ENCODE measurements around the gene IL17RD. TPM values are rescaled to one million over a fixed set of nuclear protein-coding genes. Genes with fewer than 3 reads are reported as not detected.

Gene IL17RD
- total and polyA plus RNA-seq, 2 of the 13 experiments (the other 11 are each of a cell fraction or from before 2014, with no cell fraction given) = 0.28 to 0.31 TPM

DNA sequence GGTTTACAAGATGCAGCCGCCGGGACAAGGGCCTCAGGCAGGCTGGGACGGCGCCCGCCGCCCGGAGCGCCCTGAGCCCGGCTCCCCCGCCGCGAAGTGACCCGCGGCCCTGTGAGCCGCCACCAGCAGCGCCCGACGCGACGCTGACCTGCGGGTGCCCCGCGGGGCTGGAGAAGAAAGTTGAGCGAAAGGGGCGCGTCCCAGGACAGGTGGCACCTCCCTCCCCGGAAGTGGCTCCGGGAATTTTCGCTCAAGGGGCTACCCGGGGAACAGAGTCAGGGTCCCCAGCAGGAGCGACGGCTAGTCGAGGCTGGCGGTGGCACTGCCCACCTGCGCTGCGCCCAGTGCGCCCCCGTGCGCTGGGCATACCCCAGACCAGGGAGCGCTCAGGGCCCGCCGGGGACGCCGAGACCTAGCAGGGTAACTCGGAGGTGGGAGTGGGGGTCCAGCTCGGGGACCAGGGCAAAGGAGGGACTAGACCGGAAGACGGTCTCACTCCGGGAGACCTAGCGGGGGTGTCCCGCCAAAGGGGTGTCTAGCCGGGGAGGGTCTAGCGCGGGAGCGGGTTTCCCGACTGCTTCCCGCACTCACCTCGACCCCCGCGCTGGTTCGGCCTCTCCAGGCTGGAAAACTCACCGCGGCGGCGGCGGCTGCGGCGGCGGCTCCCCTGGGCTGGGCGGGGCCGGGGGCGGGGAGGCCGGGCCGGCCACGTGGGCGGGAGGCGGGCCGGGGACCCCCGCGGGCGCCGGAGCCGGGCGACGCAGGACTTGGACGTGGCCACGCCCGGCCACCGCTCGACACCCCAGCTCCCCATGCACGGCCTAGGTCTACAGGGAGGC, 86.3 kb downstream of the IL17RD start (continued):
- TF ChIP-seq, protein P1, sequence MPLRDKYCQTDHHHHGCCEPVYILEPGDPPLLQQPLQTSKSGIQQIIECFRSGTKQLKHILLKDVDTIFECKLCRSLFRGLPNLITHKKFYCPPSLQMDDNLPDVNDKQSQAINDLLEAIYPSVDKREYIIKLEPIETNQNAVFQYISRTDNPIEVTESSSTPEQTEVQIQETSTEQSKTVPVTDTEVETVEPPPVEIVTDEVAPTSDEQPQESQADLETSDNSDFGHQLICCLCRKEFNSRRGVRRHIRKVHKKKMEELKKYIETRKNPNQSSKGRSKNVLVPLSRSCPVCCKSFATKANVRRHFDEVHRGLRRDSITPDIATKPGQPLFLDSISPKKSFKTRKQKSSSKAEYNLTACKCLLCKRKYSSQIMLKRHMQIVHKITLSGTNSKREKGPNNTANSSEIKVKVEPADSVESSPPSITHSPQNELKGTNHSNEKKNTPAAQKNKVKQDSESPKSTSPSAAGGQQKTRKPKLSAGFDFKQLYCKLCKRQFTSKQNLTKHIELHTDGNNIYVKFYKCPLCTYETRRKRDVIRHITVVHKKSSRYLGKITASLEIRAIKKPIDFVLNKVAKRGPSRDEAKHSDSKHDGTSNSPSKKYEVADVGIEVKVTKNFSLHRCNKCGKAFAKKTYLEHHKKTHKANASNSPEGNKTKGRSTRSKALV (CRISPR knock-in tag; IDR thresholded peaks at IDR 0.05) = peak; percentile 74; the same call in 1 of the 2 replicates
- peak; percentile 17 for TF ChIP-seq IKZF4 (CRISPR knock-in tag; IDR thresholded peaks at IDR 0.05; ENCODE audit: borderline replicate concordance, low read depth, not compliant biosample characterization)
- no peak; the same call in 1 of the 2 replicates for TF ChIP-seq ZNF446 (CRISPR knock-in tag; IDR thresholded peaks at IDR 0.05)
- no peak; the same call in 1 of the 2 replicates for TF ChIP-seq MYC (CRISPR knock-in tag; IDR thresholded peaks at IDR 0.05; ENCODE audit: borderline replicate concordance)
- peak; percentile 43 for TF ChIP-seq ATF7-NPFF (CRISPR knock-in tag; IDR thresholded peaks at IDR 0.05; ENCODE audit: low read depth)
- TF ChIP-seq, protein P2, sequence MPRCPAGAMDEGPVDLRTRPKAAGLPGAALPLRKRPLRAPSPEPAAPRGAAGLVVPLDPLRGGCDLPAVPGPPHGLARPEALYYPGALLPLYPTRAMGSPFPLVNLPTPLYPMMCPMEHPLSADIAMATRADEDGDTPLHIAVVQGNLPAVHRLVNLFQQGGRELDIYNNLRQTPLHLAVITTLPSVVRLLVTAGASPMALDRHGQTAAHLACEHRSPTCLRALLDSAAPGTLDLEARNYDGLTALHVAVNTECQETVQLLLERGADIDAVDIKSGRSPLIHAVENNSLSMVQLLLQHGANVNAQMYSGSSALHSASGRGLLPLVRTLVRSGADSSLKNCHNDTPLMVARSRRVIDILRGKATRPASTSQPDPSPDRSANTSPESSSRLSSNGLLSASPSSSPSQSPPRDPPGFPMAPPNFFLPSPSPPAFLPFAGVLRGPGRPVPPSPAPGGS (CRISPR knock-in tag; IDR thresholded peaks at IDR 0.05) = peak; percentile 38; the same call in 1 of the 2 replicates
- peak in 1 of 2 experiments; percentile 44; a peak in 1 of 4 replicates for TF ChIP-seq POLR2A (IDR thresholded peaks at IDR 0.05; ENCODE audit: insufficient read depth in 1 of 2, low read depth in 2 of 2, low read length in 2 of 2)
- TF ChIP-seq ZNF672 (CRISPR knock-in tag; IDR thresholded peaks at IDR 0.05) = no peak
- TF ChIP-seq ZNF468 (CRISPR knock-in tag; IDR thresholded peaks at IDR 0.05) = no peak
- no peak; the same call in 1 of the 2 replicates for TF ChIP-seq CBFB (CRISPR knock-in tag; IDR thresholded peaks at IDR 0.05)
- TF ChIP-seq ZFY (CRISPR knock-in tag; IDR thresholded peaks at IDR 0.05) = peak; percentile 46
- peak; percentile 25; the same call in 1 of the 2 replicates for TF ChIP-seq ZNF790 (CRISPR knock-in tag; IDR thresholded peaks at IDR 0.05; ENCODE audit: borderline replicate concordance)
- no peak for TF ChIP-seq PHF21A (CRISPR knock-in tag; IDR thresholded peaks at IDR 0.05)
- TF ChIP-seq, protein P3, sequence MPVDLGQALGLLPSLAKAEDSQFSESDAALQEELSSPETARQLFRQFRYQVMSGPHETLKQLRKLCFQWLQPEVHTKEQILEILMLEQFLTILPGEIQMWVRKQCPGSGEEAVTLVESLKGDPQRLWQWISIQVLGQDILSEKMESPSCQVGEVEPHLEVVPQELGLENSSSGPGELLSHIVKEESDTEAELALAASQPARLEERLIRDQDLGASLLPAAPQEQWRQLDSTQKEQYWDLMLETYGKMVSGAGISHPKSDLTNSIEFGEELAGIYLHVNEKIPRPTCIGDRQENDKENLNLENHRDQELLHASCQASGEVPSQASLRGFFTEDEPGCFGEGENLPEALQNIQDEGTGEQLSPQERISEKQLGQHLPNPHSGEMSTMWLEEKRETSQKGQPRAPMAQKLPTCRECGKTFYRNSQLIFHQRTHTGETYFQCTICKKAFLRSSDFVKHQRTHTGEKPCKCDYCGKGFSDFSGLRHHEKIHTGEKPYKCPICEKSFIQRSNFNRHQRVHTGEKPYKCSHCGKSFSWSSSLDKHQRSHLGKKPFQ (CRISPR knock-in tag; IDR thresholded peaks at IDR 0.05; ENCODE audit: insufficient replicate concordance) = peak; percentile 56
- TF ChIP-seq ZSCAN22 (CRISPR knock-in tag; IDR thresholded peaks at IDR 0.05) = no peak
- TF ChIP-seq, protein P4, sequence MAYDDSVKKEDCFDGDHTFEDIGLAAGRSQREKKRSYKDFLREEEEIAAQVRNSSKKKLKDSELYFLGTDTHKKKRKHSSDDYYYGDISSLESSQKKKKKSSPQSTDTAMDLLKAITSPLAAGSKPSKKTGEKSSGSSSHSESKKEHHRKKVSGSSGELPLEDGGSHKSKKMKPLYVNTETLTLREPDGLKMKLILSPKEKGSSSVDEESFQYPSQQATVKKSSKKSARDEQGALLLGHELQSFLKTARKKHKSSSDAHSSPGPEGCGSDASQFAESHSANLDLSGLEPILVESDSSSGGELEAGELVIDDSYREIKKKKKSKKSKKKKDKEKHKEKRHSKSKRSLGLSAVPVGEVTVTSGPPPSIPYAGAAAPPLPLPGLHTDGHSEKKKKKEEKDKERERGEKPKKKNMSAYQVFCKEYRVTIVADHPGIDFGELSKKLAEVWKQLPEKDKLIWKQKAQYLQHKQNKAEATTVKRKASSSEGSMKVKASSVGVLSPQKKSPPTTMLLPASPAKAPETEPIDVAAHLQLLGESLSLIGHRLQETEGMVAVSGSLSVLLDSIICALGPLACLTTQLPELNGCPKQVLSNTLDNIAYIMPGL (CRISPR knock-in tag; IDR thresholded peaks at IDR 0.05; ENCODE audit: borderline replicate concordance in 1 of 2, low read depth in 1 of 2) = peak; percentile 17 to 73; a peak in 3 of 4 replicates
- TF ChIP-seq, protein P5, sequence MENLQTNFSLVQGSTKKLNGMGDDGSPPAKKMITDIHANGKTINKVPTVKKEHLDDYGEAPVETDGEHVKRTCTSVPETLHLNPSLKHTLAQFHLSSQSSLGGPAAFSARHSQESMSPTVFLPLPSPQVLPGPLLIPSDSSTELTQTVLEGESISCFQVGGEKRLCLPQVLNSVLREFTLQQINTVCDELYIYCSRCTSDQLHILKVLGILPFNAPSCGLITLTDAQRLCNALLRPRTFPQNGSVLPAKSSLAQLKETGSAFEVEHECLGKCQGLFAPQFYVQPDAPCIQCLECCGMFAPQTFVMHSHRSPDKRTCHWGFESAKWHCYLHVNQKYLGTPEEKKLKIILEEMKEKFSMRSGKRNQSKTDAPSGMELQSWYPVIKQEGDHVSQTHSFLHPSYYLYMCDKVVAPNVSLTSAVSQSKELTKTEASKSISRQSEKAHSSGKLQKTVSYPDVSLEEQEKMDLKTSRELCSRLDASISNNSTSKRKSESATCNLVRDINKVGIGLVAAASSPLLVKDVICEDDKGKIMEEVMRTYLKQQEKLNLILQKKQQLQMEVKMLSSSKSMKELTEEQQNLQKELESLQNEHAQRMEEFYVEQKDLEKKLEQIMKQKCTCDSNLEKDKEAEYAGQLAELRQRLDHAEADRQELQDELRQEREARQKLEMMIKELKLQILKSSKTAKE (CRISPR knock-in tag; IDR thresholded peaks at IDR 0.05; ENCODE audit: borderline replicate concordance) = no peak
- TF ChIP-seq MED13 (CRISPR knock-in tag; IDR thresholded peaks at IDR 0.05) = peak; percentile 40; the same call in 1 of the 2 replicates
- peak; percentile 15 for TF ChIP-seq XRCC5 (optimal IDR thresholded peaks at IDR 0.05; ENCODE audit: low read length)

All from HepG2 (cell line).